Hepatocyte (in vitro differentiated cells): ENCODE measurements around the gene CELF4.

Experiments
- CTCF ChIP-seq: fragments of 200-600 bp; sonication (generic); IDR thresholded peaks from 2 replicates; pipeline ENCODE4 v1.5.1; 2016; ENCODE audit warnings: antibody characterized with exemption, mild to moderate bottlenecking; ENCODE audit not compliant: poor library complexity
- EZH2phosphoT487 ChIP-seq: fragments of 200-600 bp; sonication (generic); IDR thresholded peaks from one replicate; pipeline ENCODE4 v1.6.1; 2018; ENCODE audit warnings: antibody characterized with exemption, mild to moderate bottlenecking, low read depth, moderate library complexity; ENCODE audit not compliant: unreplicated experiment, severe bottlenecking

DNA sequence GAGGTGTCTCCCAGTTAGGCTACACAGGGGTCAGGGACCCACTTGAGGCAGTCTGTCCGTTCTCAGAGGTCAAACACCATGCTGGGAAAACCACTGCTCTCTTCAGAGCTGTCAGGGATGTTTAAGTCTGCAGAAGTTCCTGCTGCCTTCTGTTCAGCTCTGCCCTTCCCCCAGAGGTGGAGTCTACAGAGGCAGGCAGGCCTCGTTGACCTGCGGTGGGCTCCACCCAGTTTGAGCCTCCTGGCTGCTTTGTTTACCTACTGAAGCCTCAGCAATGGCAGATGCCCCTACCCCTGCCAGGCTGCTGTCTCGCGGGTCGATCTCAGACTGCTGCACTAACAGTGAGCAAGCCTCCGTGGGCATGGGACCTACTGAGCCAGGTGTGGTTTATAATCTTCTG lies 346.3 kb downstream of the CELF4 start:
- TF ChIP-seq CTCF = no peak
- no peak for TF ChIP-seq EZH2phosphoT487
